Duodenal mucosa (tissue), 2 donors: ENCODE data around the gene ADGRV1.

Source experiments
- H3K27ac ChIP-seq: one replicate; pipeline ENCODE4 v1.7.0; 2013; ENCODE audit warnings: low read depth, low read length
- H3K27me3 ChIP-seq, 2 donors: one replicate each; pipeline ENCODE4 v1.7.0; 2013; ENCODE audit warnings: low read length in 2 of 2, control low read depth in 1 of 2; ENCODE audit not compliant: insufficient read depth in 2 of 2, control insufficient read depth in 1 of 2
- H3K36me3 ChIP-seq, 2 donors: one replicate each; pipeline ENCODE4 v1.7.0; 2013; ENCODE audit warnings: low read length in 2 of 2, control low read depth in 1 of 2; ENCODE audit not compliant: insufficient read depth in 2 of 2, control insufficient read depth in 1 of 2
- H3K4me1 ChIP-seq, 2 donors: one replicate each; pipeline ENCODE4 v1.7.0; 2013; ENCODE audit warnings: low read length in 2 of 2, control low read depth in 1 of 2; ENCODE audit not compliant: insufficient read depth in 2 of 2, control insufficient read depth in 1 of 2
- H3K4me3 ChIP-seq, 2 donors: one replicate each; pipeline ENCODE4 v1.7.0; 2013; ENCODE audit warnings: low read length in 2 of 2, low read depth in 1 of 2
- H3K9ac ChIP-seq, 2 donors: one replicate each; pipeline ENCODE4 v1.7.0; 2013; ENCODE audit warnings: low read length in 2 of 2, low read depth in 1 of 2
- H3K9me3 ChIP-seq, 2 donors: one replicate each; pipeline ENCODE4 v1.7.0; 2013; ENCODE audit warnings: low read length in 2 of 2, control low read depth in 1 of 2; ENCODE audit not compliant: control insufficient read depth in 1 of 2

ADGRV1 gene

DNA sequence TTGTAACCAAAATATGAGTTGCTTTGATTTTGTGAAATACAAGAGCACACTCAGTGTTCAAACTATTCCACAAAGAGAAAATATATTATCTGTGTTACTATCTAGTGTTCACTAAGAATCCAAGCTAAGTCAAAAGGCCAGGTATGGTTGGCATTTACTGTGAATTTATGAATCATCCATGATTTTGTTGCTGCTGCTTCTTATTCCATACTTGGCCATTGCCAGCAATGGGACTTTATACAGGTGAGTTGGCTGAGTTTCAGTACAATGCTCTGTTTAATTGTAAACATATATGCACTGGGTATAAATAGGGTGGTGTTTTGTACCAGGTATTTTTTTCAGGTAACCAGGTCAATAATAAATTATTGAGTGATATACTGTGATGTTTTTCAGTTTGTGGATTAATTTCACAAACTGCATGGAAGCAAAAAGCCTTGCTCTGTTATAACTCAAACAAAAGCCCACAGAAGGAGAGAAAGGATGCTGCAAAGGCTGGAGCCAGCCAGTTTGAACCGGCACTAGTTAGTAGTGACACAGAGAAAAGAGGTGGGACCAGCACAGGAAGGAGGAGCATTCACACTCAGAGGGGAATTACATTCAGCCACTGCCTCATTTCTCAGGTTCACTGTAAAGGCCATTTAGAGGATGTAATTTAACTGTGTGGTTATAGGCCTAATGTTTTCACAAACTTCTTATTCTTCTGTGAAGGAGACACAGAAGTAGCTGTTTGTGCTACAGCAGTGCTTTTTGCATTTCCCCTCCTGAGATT lies 381.8 kb downstream of the ADGRV1 start:
- Histone ChIP-seq H3K27ac (no peak overlapping the region), H3K9me3 (no peaks in the 10 kb centered on the region), H3K4me1 (peaks cover 0 to 12% of the 10 kb centered on the region in 2 donors), H3K9ac (no peak overlapping the region), H3K36me3 (no peaks in the 10 kb centered on the region), H3K27me3 (no peaks in the 10 kb centered on the region), H3K4me3 (no peak overlapping the region)

DNA sequence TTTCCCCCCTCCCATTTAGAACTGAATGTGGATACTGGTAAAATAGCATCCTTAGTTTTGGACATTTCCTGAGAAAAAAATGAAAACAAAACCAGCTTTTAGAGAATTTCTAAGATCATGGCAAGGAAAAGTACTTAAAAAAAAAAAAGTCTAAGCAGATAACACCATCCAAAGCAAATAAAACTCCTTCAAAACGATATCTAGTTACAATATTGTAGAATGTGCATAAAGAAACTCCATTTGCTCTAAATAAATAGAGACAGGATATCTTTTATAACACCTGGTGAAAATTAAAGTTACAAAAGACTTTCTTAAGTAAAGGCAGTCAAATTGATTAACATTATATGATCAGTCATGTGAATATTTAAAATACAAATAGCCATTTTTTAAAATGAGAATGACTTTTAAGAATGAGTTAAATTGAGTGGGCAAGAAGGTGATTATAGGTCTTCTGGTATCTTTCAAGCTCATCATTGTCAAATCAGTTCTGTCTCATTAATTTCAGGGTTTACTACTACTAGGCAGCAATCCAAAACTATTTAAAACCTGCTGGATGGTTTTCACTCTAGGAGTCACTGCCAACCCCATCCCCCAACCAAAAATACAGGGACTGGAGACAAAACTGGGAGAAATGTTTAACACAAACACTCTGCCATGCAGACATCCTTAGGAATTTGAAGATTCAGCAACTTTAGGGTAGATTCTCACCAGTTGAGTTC lies 382.6 kb downstream of the ADGRV1 start:
- Histone ChIP-seq H3K9ac (no peak overlapping the region), H3K9me3 (no peaks in the 10 kb centered on the region), H3K27me3 (no peaks in the 10 kb centered on the region)

DNA sequence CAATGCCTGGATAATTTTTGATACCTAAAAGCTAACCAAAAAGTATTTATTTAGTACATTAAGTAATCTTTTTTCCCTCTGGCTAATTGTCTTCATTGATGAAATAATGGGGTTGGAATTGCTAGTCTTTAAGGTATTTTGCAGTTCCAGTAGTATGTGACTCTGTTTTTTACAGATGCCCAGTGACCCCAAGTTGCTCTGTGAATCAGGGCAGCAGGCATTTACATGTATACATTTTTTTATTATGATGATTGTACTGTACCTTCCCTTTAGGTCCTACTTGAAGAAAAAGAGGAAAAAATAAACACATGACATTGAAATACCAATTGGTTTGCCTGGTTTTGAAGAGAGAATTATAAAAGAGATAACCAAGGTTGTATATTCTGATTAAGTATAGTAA lies 385.5 kb downstream of the ADGRV1 start:
- Histone ChIP-seq H3K9me3 (no peaks in the 10 kb centered on the region), H3K27ac (no peak overlapping the region), H3K4me3 (no peak overlapping the region), H3K9ac (no peak overlapping the region), H3K27me3 (no peaks in the 10 kb centered on the region), H3K36me3 (no peaks in the 10 kb centered on the region), H3K4me1 (peaks cover 3 to 23% of the 10 kb centered on the region in 2 donors)

More for the DNA sequence above, 382.6 kb downstream of the ADGRV1 start:
- no peak overlapping the region for H3K4me3 ChIP-seq
- H3K27ac ChIP-seq = no peak overlapping the region
- peaks cover 0 to 12% of the 10 kb centered on the region in 2 donors for H3K4me1 ChIP-seq
- no peaks in the 10 kb centered on the region for H3K36me3 ChIP-seq

GRCh38 chr5:90947667-90948066 lies 389.1 kb downstream of the ADGRV1 start:
- Histone ChIP-seq H3K36me3 (no peaks in the 10 kb centered on the region), H3K27me3 (no peaks in the 10 kb centered on the region), H3K4me1 (peaks cover 3 to 23% of the 10 kb centered on the region in 2 donors), H3K4me3 (no peak overlapping the region), H3K9ac (no peak overlapping the region), H3K27ac (no peak overlapping the region), H3K9me3 (no peaks in the 10 kb centered on the region)

DNA sequence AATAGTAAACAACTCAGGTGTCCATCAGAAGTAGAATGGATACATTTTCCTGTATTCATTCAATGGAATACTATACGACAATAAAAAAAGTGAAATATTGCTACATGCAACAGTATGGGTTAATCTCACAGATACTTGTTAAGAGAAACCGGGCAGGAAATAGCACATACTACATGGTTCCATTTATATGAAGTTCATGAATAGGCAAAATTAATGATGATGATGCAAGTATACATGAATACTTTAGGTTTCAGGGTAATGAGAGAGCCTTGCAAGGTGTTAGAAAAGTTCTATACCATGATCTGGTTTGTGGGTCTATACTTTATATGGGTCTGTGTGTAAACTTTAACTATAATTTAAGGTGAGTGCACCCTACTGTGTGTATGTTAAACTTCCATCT lies 390.4 kb downstream of the ADGRV1 start:
- Histone ChIP-seq H3K27ac (no peak overlapping the region), H3K27me3 (no peaks in the 10 kb centered on the region), H3K36me3 (no peaks in the 10 kb centered on the region), H3K9me3 (no peaks in the 10 kb centered on the region), H3K4me3 (no peak overlapping the region), H3K4me1 (peaks cover 3 to 19% of the 10 kb centered on the region in 2 donors), H3K9ac (no peak overlapping the region)

DNA sequence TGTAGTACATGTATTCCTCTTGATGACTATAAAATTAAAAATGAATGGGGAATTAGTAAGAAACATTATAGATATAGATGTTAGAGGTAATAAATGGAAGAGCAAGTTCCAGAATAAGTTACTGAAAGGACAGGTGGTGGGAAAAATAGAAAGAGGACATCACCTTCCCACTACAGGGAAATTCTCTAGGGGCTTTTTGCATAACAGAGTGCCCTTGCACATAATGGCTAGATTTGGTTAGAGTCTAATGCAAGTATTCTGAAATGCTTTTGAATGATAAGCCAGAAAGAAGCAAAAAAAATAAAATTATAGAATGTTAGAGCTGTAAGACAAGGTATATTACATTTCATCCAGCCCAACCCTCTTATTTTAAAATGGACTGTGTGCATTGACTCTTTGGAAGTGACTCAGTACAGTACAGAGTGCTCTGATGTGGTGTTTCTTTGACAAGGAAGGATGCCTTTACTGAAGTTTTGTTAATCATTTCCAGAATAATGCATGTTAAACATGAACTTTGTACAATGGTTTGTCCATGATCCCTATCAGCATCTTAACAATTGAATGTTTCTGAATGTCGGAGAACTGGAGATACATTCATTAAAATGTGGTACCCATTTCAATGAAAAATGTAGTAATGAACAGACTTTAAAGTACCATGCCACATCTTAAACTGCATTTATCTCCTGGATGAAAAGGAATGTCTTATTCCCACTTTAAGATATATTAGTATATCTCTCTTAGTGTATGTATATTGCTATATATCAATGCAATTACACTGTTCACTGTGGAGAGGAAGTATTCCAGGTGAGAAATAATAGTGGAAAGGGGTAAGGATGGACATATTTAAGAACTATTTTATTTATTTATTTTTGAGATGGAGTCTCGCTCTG lies 391.1 kb downstream of the ADGRV1 start:
- H3K4me1 ChIP-seq = peaks cover 3 to 19% of the 10 kb centered on the region in 2 donors
- no peak overlapping the region for H3K9ac ChIP-seq
- H3K4me3 ChIP-seq = peak overlapping the region in 1 of 2 donors; percentile 10
- H3K27ac ChIP-seq = no peak overlapping the region
- H3K27me3 ChIP-seq = no peaks in the 10 kb centered on the region
- no peaks in the 10 kb centered on the region for H3K36me3 ChIP-seq
- peaks cover 0 to 1% of the 10 kb centered on the region in 2 donors for H3K9me3 ChIP-seq

DNA sequence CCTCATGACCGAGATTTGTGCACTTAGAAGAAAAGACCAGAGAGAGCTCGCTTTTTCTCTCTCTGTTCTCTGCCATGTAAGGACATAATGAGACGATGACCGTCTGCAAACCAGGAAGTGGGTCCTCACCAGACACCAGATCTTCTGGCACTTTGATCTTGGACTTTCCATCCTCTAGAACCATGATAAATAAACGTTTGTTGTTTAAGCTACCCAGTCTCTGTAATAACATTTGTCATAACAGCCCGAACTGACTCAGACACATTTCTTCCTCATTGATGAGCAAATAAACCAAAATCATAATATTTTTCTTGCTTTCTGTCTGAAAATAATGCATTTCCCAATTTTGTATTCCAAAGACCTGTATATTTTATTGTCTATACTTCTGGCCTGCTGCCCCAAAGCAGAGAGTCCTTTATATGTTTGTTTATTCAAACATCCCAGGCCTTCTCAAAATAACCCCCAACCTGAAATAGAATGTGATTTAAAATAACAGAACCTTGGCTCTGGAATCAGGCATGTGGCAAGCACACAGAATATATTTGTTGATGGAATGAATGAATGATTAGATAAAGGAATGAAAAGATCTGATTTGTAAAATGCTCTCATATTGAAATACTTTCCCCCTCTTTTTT lies 396.5 kb downstream of the ADGRV1 start:
- Histone ChIP-seq H3K36me3 (no peaks in the 10 kb centered on the region), H3K9me3 (peaks cover 0 to 5% of the 10 kb centered on the region in 2 donors), H3K9ac (no peak overlapping the region), H3K27me3 (no peaks in the 10 kb centered on the region), H3K27ac (no peak overlapping the region), H3K4me1 (no peaks in the 10 kb centered on the region), H3K4me3 (no peak overlapping the region)

GRCh38 chr5:90956511-90957097 lies 398.0 kb downstream of the ADGRV1 start:
- Histone ChIP-seq H3K9ac (no peak overlapping the region), H3K27me3 (no peaks in the 10 kb centered on the region)

DNA sequence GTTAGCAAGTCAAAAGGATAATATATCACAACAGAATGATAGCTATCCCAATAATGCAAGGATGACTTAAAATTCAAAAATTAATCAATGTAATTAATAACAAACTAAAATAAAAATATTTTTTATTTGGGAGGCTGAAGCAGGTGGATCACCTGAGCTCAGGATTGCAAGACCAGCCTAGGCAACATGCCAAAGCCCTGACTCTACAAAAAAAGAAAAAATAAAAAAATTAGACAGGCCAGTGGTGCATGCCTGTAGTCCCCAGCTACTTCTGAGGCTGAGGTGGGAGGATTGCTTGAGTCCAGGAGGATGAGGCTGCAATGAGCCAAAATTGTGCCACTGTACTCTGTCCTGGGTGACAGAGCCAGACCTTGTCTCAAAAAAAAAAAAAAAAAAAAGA lies 399.3 kb downstream of the ADGRV1 start:
- no peaks in the 10 kb centered on the region for H3K4me1 ChIP-seq

More at GRCh38 chr5:90956511-90957097, 398.0 kb downstream of the ADGRV1 start:
- Histone ChIP-seq H3K4me3 (no peak overlapping the region), H3K9me3 (peaks cover 0 to 5% of the 10 kb centered on the region in 2 donors), H3K27ac (no peak overlapping the region), H3K4me1 (no peaks in the 10 kb centered on the region), H3K36me3 (no peaks in the 10 kb centered on the region)

More for the DNA sequence above, 399.3 kb downstream of the ADGRV1 start:
- Histone ChIP-seq H3K27me3 (no peaks in the 10 kb centered on the region), H3K27ac (no peak overlapping the region), H3K4me3 (no peak overlapping the region), H3K9me3 (peaks cover 0 to 5% of the 10 kb centered on the region in 2 donors), H3K36me3 (no peaks in the 10 kb centered on the region), H3K9ac (no peak overlapping the region)
